HL-60 (cell line): Measurements from ENCODE around the gene SMARCA2.

Source experiments
- DNase-seq, 2 experiments: peaks; one replicate each; pipeline ENCODE4 v3.0.0-alpha.2; 2010 to 2020; ENCODE audit warnings: low read depth in 1 of 2, low spot score in 1 of 2
- H3K27ac ChIP-seq: fragments of 250-450 bp; sonication (Bioruptor Pico); replicated peaks from 2 replicates; pipeline ENCODE4 v1.5.1; 2020; ENCODE audit warnings: mild to moderate bottlenecking, moderate library complexity
- H3K27me3 ChIP-seq: fragments of 250-450 bp; sonication (Bioruptor Pico); 2 replicates; pipeline ENCODE4 v1.5.1; 2021; ENCODE audit warnings: mild to moderate bottlenecking, moderate library complexity; ENCODE audit not compliant: insufficient read depth, poor library complexity, severe bottlenecking
- H3K4me3 ChIP-seq: replicated peaks from 2 replicates; pipeline ENCODE4 v1.5.1; 2011; ENCODE audit warnings: mild to moderate bottlenecking, control low read depth, low read length; ENCODE audit not compliant: insufficient read depth
- CTCF ChIP-seq: IDR thresholded peaks from one replicate; pipeline ENCODE4 v1.5.1; 2011; ENCODE audit warnings: low read length, control low read depth, inconsistent platforms; ENCODE audit not compliant: insufficient read depth
- GABPA ChIP-seq: IDR thresholded peaks from 2 replicates; pipeline ENCODE4 v1.6.1; 2012; ENCODE audit warnings: low read depth
- POLR2AphosphoS5 ChIP-seq: IDR thresholded peaks from 2 replicates; pipeline ENCODE4 v1.6.1; 2012; ENCODE audit warnings: low read depth
- REST ChIP-seq: IDR thresholded peaks from 2 replicates; pipeline ENCODE4 v1.6.1; 2012; ENCODE audit warnings: low read depth; ENCODE audit not compliant: insufficient replicate concordance
- SPI1 ChIP-seq: IDR thresholded peaks from 2 replicates; pipeline ENCODE4 v1.6.1; 2012; ENCODE audit warnings: low read depth, mild to moderate bottlenecking, borderline replicate concordance

Gene SMARCA2

GRCh38 chr9:2106666-2107065 is 91.5 kb downstream of the SMARCA2 start:
- no peak overlapping the region for H3K4me3 ChIP-seq
- DNase-seq = no peak
- H3K27me3 ChIP-seq = no peaks in the 10 kb centered on the region
- no peak overlapping the region for H3K27ac ChIP-seq
- TF ChIP-seq SPI1 (no peak), CTCF (no peak), POLR2AphosphoS5 (no peak), GABPA (no peak), REST (no peak)

- no peak overlapping the region for H3K4me3 ChIP-seq
- no peak for TF ChIP-seq SPI1
- no peak for TF ChIP-seq GABPA
- TF ChIP-seq REST = no peak
- no peak for DNase-seq
- H3K27ac ChIP-seq = no peak overlapping the region
- H3K27me3 ChIP-seq = no peaks in the 10 kb centered on the region
Observed at GRCh38 chr9:2107906-2108451, 92.8 kb downstream of the SMARCA2 start.

GRCh38 chr9:2109069-2109650 is 94.0 kb downstream of the SMARCA2 start:
- H3K4me3 ChIP-seq = no peak overlapping the region
- H3K27ac ChIP-seq = no peak overlapping the region
- TF ChIP-seq GABPA = no peak
- no peak for TF ChIP-seq REST
- no peak for TF ChIP-seq CTCF
- no peak for TF ChIP-seq POLR2AphosphoS5
- TF ChIP-seq SPI1 = no peak
- no peak for DNase-seq
- H3K27me3 ChIP-seq = no peaks in the 10 kb centered on the region
